ENCODE data around the gene MTFR1L. TPM values are rescaled to one million over a fixed set of nuclear protein-coding genes. Genes with fewer than 3 reads are reported as not detected.

MTFR1L gene
- total RNA-seq, 6 experiments from 2014 or later = 30.8 to 48.9 (median 43.3) TPM

DNA sequence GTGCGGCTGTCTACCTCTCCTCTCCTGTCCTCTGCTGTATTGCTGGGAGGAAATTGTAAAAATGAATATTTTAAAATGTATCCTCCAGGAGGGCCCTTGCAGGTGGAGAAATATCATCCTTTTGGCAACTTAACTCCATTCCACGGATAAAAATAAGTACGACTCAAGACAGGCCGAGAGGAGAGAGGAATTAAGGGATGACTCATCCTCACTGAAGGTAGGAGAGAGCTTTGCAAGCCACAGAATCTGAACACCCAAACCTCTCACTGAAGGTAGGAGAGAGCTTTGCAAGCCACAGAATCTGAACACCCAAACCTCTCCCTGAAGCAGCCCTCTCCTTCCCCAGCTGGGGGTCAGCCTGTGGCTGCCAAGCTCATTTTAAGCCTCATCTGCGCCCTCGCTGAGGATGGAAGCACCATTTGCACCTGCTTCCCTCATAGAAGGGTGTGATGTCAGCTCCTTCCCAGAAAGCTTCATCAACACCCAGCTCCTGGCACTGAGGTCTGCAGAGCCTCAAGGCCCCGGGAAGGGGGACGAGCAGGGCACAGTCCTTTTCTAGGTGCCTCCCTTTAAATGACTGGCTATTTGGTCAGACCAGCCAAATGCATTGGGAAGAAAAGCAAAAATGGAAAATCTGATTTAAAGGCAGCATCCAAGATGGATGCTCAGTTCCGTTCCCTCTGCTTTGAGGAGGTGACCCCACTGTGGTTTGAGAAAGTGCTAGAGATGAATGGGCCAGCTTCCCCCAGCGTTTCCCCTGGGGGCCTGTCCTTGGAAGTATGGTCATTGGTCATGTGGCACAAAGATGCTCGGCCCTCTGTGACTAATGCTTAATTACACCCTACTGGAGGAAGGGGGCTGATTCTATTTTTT lies 32.6 kb upstream of the MTFR1L start:
- Histone ChIP-seq H3K27ac (no peak overlapping the region), H3K27me3 (no peaks in the 10 kb centered on the region), H3K9me3 (no peaks in the 10 kb centered on the region), H3K4me3 (no peak overlapping the region), H3K36me3 (peaks cover 0 to 4% (median 0%) of the 10 kb centered on the region in 4 donors), H3K4me1 (no peaks in the 10 kb centered on the region)
- DNase-seq = no peak
- 79% methylated on average over 6 of the region's 11 CpGs for WGBS (ENCODE audit: insufficient coverage, low coverage, low lambda C conversion rate, missing lambda C conversion rate)
- intact Hi-C loops (cut with DNase I) = no loop called here
- TF ChIP-seq, protein P1, sequence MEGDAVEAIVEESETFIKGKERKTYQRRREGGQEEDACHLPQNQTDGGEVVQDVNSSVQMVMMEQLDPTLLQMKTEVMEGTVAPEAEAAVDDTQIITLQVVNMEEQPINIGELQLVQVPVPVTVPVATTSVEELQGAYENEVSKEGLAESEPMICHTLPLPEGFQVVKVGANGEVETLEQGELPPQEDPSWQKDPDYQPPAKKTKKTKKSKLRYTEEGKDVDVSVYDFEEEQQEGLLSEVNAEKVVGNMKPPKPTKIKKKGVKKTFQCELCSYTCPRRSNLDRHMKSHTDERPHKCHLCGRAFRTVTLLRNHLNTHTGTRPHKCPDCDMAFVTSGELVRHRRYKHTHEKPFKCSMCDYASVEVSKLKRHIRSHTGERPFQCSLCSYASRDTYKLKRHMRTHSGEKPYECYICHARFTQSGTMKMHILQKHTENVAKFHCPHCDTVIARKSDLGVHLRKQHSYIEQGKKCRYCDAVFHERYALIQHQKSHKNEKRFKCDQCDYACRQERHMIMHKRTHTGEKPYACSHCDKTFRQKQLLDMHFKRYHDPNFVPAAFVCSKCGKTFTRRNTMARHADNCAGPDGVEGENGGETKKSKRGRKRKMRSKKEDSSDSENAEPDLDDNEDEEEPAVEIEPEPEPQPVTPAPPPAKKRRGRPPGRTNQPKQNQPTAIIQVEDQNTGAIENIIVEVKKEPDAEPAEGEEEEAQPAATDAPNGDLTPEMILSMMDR (IDR thresholded peaks at IDR 0.05) = no peak
- TF ChIP-seq POLR2A (IDR thresholded peaks at IDR 0.05) = no peak
- ATAC-seq = no peak

DNA sequence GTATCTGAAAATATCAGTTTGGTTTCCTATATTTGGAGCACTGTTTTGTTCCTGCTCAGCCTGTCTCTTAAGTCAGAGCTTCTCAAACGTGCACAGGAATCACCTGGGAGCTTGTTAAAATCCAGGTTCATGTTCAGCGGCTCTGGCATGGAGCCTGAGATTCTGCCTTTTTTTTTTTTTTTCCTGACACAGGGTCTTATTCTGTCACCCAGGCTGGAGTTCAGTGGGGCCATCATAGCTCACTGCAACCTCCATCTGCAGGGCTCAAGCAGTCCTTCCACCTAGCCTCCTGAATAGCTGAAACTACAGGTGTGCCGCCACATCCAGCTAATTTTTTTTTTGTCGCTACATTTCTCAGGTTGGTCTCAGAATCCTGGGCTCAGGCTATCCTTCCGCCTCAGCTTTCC lies 32.0 kb upstream of the MTFR1L start:
- no peaks in the 10 kb centered on the region for H3K9me3 ChIP-seq
- DNase-seq (no peak), ATAC-seq (no peak)
- intact Hi-C loops (cut with DNase I) = no loop called here
- no peak for TF ChIP-seq POLR2A (IDR thresholded peaks at IDR 0.05)
- TF ChIP-seq, protein P1 (IDR thresholded peaks at IDR 0.05) = no peak
- peaks cover 0 to 4% (median 0%) of the 10 kb centered on the region in 4 donors for H3K36me3 ChIP-seq
- H3K4me3 ChIP-seq = no peak overlapping the region
- H3K27ac ChIP-seq = no peak overlapping the region
- WGBS (ENCODE audit: insufficient coverage, low coverage, low lambda C conversion rate, missing lambda C conversion rate) = 89% methylated on average over 5 of the region's 5 CpGs
- no peaks in the 10 kb centered on the region for H3K4me1 ChIP-seq
- H3K27me3 ChIP-seq = no peaks in the 10 kb centered on the region

DNA sequence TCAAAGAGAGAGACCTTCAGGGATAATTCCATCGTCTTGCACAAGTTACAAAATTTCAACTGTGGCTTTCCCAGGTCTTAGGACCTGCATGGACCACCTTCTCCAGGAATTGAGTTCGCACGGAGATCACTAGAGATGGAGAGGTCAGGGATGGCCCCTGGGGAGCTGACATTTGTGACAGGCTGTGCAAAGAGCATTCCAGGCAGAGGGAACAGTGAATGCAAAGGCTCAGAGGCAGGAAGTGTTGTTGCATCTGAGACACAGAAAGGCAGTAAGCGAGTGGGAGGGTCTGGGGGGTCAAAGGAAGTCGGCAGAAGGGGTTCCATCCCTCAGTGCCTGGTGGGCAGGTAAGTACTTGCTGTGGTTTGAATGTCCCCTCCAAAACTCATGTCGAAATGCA lies 29.3 kb upstream of the MTFR1L start:
- ATAC-seq = no peak
- WGBS (ENCODE audit: insufficient coverage, low coverage, low lambda C conversion rate, missing lambda C conversion rate) = 58% methylated on average over 2 of the region's 6 CpGs
- intact Hi-C loops (cut with DNase I) = loop anchor here (10.0 kb wide), 1 partner anchor 176 kb away; the partner anchor contains the start of gene MAN1C1 (in 2 of the 2)

DNA sequence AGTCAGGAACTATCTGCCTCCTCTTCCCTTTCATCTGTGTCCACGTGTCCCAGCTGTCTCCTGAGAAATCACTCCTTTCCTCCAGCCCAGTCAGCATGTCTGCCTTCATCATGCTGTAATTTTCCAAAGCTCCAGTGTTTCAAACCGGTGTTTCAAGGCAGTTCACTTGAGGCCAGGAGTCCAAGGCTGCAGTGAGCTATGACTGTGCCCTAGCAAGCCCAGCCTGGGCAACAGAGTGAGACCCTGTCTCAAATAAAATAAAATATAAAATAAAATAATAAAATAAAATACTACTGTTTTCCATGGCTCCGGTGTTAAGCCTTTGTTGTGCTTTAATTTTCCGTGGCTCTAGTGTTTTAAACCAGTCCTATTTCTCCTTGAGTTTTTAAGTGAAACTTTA lies 27.6 kb upstream of the MTFR1L start:
- 61% methylated on average over 4 of the region's 4 CpGs for WGBS (ENCODE audit: insufficient coverage, low coverage, low lambda C conversion rate, missing lambda C conversion rate)
- H3K4me3 ChIP-seq = no peak overlapping the region
- H3K9me3 ChIP-seq = no peaks in the 10 kb centered on the region
- no peak overlapping the region for H3K27ac ChIP-seq
- intact Hi-C loops (cut with DNase I) = loop anchor here (10.0 kb wide), 1 partner anchor 177 kb away; the partner anchor contains the start of gene MAN1C1 (in 2 of the 2)
- ATAC-seq = no peak
- no peak for TF ChIP-seq POLR2A (IDR thresholded peaks at IDR 0.05)
- TF ChIP-seq, protein P1 (IDR thresholded peaks at IDR 0.05) = no peak
- peaks cover 0 to 2% (median 0%) of the 10 kb centered on the region in 4 donors for H3K36me3 ChIP-seq
- DNase-seq = no peak
- H3K27me3 ChIP-seq = no peaks in the 10 kb centered on the region
- H3K4me1 ChIP-seq = peaks cover 0 to 6% (median 0%) of the 10 kb centered on the region in 4 donors

More for the DNA sequence above, 29.3 kb upstream of the MTFR1L start:
- DNase-seq = no peak
- TF ChIP-seq, protein P1 (IDR thresholded peaks at IDR 0.05) = no peak
- TF ChIP-seq POLR2A (IDR thresholded peaks at IDR 0.05) = no peak
- Histone ChIP-seq H3K9me3 (no peaks in the 10 kb centered on the region), H3K27me3 (no peaks in the 10 kb centered on the region), H3K27ac (no peak overlapping the region), H3K36me3 (peaks cover 0 to 4% (median 0%) of the 10 kb centered on the region in 4 donors), H3K4me3 (no peak overlapping the region), H3K4me1 (no peaks in the 10 kb centered on the region)
